SIG-M5 treated with dmso at 0.1 percent for 504 hours (cell line): ENCODE data around the gene BPTF.
"Not testable (repeated sequence)": the region's sequence is repeated elsewhere in the genome, so short reads cannot be mapped to it uniquely, and the experiment has no call there.

Experiments used
- DNase-seq: peaks from one replicate; lab custom pipeline; 2025; ENCODE audit not compliant: unreplicated experiment; lab: John Stamatoyannopoulos, UW

BPTF gene

DNA sequence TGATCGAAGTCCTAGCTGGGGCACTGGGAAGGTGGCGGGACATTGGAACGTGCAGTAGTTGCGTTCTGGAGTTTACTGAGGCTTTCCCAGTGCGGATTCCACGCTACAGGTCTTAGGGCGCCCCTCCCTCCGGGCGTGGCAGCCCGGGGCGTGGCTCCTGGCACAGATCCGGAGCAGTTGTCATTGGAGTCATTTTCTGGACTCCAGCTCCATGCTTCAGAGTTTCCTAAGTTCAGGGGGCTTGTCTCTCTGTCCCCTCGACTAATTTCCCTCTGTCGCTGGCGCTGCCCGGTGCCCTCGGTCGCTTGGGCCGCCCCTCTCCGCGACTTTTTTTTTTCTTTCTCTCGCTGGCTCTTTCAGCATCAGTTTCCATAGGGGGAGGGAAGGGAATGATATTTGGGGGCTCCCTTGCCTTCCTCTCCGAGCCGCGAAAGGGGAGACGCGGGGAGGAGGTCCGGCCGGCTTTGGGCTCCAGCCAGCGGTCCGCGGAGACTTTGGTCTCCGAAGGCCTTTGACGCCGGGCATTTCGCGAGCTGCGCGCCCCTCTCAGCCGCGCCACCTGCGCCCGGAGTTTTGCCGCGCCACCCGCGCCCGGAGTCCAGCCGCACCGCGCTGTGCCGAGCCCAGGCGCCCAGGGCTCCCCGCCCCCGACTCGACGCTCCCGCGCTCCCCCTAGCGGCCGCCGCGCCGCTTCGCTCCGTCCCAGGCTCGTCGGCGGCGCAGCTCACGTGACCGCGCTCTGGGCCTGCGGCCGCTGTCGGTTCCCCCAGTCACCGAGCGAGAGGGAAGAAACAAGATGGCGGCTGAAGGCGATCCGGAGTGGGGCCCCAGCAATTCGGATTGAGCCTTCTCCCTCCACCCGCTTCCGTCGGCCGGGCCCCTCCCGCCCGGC lies at the start of gene BPTF:
BPTF (plus strand) TSS at position 769 of the 892 bp plus-strand sequence. CDS start 222 bp downstream, outside the sequence.
- DNase-seq = peak; percentile 92

GRCh38 chr17:67779098-67779672 lies 46.1 kb upstream of the BPTF start:
- peak; percentile 34 for DNase-seq

GRCh38 chr17:67784364-67785121 lies 40.8 kb upstream of the BPTF start:
- DNase-seq = no peak

- DNase-seq = no peak
These were observed 40.2 kb upstream of the BPTF start for GRCh38 chr17:67785122-67785477.

- no peak for DNase-seq
These were observed 39.8 kb upstream of the BPTF start for GRCh38 chr17:67785504-67785903.

DNA sequence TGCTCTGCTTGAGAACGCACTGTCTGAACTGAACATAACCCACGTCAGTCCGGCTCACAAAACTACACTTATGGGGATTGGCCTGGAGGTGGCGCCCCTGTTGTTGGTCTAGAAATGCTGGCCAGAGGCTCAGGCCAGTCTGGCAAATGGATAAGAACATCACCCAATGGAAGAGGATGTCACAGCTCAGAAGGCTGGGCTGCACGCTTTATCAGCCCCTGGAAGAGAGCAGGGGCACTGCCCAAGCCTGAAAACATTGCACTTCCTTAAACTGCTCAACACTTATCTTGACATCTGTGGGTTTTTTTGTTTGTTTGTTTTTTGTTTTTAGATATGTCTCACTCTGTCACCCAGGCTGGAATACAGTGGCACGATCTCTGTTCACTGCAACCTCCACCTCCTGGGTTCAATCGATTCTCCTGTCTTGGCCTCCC lies 24.8 kb upstream of the BPTF start:
- DNase-seq = peak; percentile 83

- DNase-seq = no peak
These were observed 23.6 kb upstream of the BPTF start for GRCh38 chr17:67801626-67802175.

- DNase-seq = no peak
These were observed 14.8 kb upstream of the BPTF start for GRCh38 chr17:67810464-67810863.

DNA sequence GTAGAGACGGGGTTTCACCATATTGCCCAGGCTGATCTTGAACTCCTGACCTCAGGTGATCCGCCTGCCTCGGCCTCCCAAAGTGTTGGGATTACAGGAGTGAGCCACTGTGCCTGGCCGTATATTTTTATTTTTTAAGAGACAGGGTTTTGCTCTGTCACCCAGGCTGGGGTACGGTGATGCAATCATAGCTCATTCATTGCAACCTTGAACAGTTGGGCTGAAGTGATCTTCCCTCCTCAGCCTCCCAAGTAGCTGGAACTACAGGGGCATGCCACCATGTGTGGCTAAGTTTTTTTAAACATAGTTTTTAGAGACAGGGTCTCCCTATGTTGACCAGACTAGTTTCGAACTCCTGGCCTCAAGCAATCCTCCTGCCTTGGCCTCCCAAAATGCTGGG lies 12.9 kb upstream of the BPTF start:
- not testable (repeated sequence) for DNase-seq

DNA sequence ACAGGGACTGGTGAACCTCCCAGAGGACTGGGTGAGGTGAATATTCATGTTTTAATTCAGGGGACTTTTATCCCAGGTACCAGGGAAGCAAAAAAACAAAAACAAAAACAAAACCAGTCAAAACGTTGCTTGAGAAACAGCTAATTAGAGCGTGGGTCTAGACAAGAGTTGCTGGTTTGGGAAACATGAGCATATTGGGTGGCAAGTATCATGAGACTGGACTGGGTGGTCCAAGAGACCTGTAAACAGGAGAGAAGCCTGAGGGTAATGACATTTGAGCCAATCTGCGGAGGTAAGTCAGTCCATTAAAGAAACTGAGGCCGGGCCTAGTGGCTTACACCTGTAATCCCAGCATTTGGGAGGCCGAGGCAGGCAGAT lies 11.5 kb upstream of the BPTF start:
- DNase-seq = no peak

GRCh38 chr17:67818110-67819002 lies 6.9 kb upstream of the BPTF start:
- no peak for DNase-seq

GRCh38 chr17:67819722-67820121 lies 5.6 kb upstream of the BPTF start:
- DNase-seq = no peak

GRCh38 chr17:67821871-67822367 lies 3.4 kb upstream of the BPTF start:
- DNase-seq = no peak

DNA sequence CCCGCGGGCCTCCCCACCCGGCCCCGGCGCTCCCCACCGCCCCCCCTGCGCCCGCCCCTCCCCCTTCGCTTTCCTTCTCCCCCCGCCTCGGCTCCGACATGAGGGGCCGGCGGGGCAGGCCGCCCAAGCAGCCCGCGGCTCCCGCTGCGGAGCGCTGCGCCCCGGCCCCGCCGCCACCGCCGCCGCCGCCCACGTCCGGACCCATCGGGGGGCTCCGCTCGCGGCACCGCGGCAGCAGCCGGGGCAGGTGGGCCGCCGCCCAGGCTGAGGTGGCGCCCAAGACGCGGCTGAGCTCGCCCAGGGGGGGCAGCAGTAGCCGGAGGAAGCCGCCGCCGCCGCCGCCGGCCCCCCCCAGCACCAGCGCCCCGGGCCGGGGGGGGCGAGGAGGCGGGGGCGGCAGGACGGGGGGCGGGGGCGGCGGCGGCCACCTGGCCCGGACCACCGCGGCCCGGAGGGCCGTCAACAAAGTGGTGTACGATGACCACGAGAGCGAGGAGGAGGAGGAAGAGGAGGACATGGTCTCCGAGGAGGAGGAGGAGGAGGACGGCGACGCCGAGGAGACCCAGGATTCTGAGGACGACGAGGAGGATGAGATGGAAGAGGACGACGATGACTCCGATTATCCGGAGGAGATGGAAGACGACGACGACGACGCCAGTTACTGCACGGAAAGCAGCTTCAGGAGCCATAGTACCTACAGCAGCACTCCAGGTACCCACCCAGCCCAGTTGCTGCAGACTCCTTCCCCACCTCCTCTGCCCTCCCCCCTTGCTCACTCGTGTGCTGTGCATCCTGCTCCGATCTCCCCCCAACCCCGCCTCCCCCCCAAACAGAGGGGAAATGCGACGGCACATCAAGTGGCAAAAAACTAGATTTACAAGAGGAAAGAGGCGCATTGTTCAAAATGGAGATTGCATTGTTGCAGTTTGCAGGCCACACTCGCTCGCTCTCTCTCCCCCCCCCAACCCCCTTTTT lies 611 bp downstream of the BPTF start:
- peak; percentile 31 for DNase-seq

- no peak for DNase-seq
These were observed 4.0 kb downstream of the BPTF start for GRCh38 chr17:67829331-67829730.

- no peak for DNase-seq
These were observed 5.1 kb downstream of the BPTF start for GRCh38 chr17:67830440-67830839.

GRCh38 chr17:67831268-67831667 lies 6.0 kb downstream of the BPTF start:
- DNase-seq = no peak

GRCh38 chr17:67833134-67833533 lies 7.8 kb downstream of the BPTF start:
- DNase-seq = no peak

- no peak for DNase-seq
These were observed 8.8 kb downstream of the BPTF start for GRCh38 chr17:67833946-67834631.
